Stimulated activated CD4-positive, alpha-beta T cell treated with anti-CD3 and anti-CD28 coated beads, Interleukin-15, amount 100 ng/mL, for 48 hours (primary cell): ENCODE data around the gene SHLD1.
A peak's percentile ranks its signal among the peaks of the same experiment; 100 is the strongest.

ENCODE experiments used
- DNase-seq, 2 donors: peaks; one replicate each; pipeline ENCODE4 v3.0.0-alpha.2; 2020; ENCODE audit warnings: low read depth in 2 of 2

The SHLD1 gene

GRCh38 chr20:5820738-5821137 lies 70.5 kb downstream of the SHLD1 start:
- DNase-seq, result no peak

GRCh38 chr20:5821627-5822215 lies 71.5 kb downstream of the SHLD1 start:
- no peak for DNase-seq

GRCh38 chr20:5822569-5822968 lies 72.4 kb downstream of the SHLD1 start:
- no peak for DNase-seq

- no peak for DNase-seq
Measured at GRCh38 chr20:5825130-5825719, 75.0 kb downstream of the SHLD1 start.

GRCh38 chr20:5827098-5827853 lies 77.1 kb downstream of the SHLD1 start:
- DNase-seq, result no peak

- DNase-seq, result no peak
Measured at GRCh38 chr20:5827861-5828260, 77.7 kb downstream of the SHLD1 start.

- no peak for DNase-seq
Measured at GRCh38 chr20:5829241-5829809, 79.1 kb downstream of the SHLD1 start.

GRCh38 chr20:5831539-5832237 lies 81.5 kb downstream of the SHLD1 start:
- DNase-seq, result no peak

- DNase-seq, result no peak
Measured at GRCh38 chr20:5833309-5833941, 83.2 kb downstream of the SHLD1 start.

- DNase-seq, result no peak
Measured at GRCh38 chr20:5834436-5835005, 84.3 kb downstream of the SHLD1 start.

- no peak for DNase-seq
Measured at GRCh38 chr20:5835321-5835821, 85.2 kb downstream of the SHLD1 start.

- no peak for DNase-seq
Measured at GRCh38 chr20:5835871-5836270, 85.7 kb downstream of the SHLD1 start.

- DNase-seq, result no peak
Measured at GRCh38 chr20:5836569-5836968, 86.4 kb downstream of the SHLD1 start.

GRCh38 chr20:5840411-5841002 lies 90.3 kb downstream of the SHLD1 start:
- DNase-seq, result no peak

GRCh38 chr20:5841522-5841921 lies 91.3 kb downstream of the SHLD1 start:
- DNase-seq, result no peak

- DNase-seq, result no peak
Measured at GRCh38 chr20:5842465-5842864, 92.3 kb downstream of the SHLD1 start.

GRCh38 chr20:5843054-5843592 lies 92.9 kb downstream of the SHLD1 start:
- no peak for DNase-seq

GRCh38 chr20:5844063-5844681 lies 94.0 kb downstream of the SHLD1 start:
- peak; percentile 60 to 62 for DNase-seq

- DNase-seq, result no peak
Measured at GRCh38 chr20:5845681-5846615, 95.7 kb downstream of the SHLD1 start.
